ENCODE data around the gene TSBP1.
"Not testable (repeated sequence)": the region's sequence is repeated elsewhere in the genome, so short reads cannot be mapped to it uniquely, and the experiment has no call there.

DNA sequence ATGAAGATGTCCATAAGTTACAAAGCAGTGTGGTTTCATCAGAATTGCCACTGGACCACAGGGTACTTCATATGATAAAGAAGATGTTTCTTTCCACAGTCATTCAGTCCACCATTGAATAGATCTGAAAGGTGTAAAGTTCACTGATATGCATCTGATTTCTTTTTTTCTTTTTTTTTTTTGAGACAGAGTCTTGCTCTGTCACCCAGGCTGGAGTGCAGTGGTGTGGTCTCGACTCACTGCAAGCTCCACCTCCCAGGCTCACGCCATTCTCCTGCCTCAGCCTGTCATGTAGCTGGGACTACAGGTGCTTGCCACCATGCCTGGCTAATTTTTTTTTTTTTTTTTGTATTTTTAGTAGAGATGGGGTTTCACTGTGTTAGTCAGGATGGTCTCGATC lies 103.2 kb downstream of the TSBP1 start:
- TF ChIP-seq, protein P1, sequence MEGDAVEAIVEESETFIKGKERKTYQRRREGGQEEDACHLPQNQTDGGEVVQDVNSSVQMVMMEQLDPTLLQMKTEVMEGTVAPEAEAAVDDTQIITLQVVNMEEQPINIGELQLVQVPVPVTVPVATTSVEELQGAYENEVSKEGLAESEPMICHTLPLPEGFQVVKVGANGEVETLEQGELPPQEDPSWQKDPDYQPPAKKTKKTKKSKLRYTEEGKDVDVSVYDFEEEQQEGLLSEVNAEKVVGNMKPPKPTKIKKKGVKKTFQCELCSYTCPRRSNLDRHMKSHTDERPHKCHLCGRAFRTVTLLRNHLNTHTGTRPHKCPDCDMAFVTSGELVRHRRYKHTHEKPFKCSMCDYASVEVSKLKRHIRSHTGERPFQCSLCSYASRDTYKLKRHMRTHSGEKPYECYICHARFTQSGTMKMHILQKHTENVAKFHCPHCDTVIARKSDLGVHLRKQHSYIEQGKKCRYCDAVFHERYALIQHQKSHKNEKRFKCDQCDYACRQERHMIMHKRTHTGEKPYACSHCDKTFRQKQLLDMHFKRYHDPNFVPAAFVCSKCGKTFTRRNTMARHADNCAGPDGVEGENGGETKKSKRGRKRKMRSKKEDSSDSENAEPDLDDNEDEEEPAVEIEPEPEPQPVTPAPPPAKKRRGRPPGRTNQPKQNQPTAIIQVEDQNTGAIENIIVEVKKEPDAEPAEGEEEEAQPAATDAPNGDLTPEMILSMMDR (conservative IDR thresholded peaks at IDR 0.05; ENCODE audit: low read length), result not testable (repeated sequence)
- TF ChIP-seq EZH2phosphoT487 (IDR thresholded peaks at IDR 0.05; ENCODE audit: borderline replicate concordance, low read depth, low read length), result not testable (repeated sequence)
